Thymus (tissue), 11 donors: ENCODE measurements around the gene WAS. TPM values are rescaled to one million over a fixed set of nuclear protein-coding genes. Genes with fewer than 3 reads are reported as not detected.

Experiments
- DNase-seq, 9 donors: peaks; one replicate each; pipeline ENCODE4 v3.0.0-alpha.2; 2013; ENCODE audit warnings: low spot score in 9 of 9, low read depth in 6 of 9, missing footprints in 1 of 9
- H3K27ac ChIP-seq, 2 donors: one replicate each; pipeline ENCODE4 v1.5.1; 2013; ENCODE audit warnings: control low read depth in 1 of 2, low read depth in 1 of 2, low read length in 1 of 2, mild to moderate bottlenecking in 1 of 2, moderate library complexity in 1 of 2
- H3K27me3 ChIP-seq, 2 donors: one replicate each; pipeline ENCODE4 v1.5.1; 2013; ENCODE audit warnings: low read length in 1 of 2; ENCODE audit not compliant: control insufficient read depth in 2 of 2, insufficient read depth in 1 of 2
- H3K36me3 ChIP-seq, 2 donors: one replicate each; pipeline ENCODE4 v1.5.1; 2013; ENCODE audit warnings: low read length in 1 of 2, mild to moderate bottlenecking in 1 of 2, moderate library complexity in 1 of 2; ENCODE audit not compliant: control insufficient read depth in 2 of 2, insufficient read depth in 2 of 2
- H3K4me1 ChIP-seq, 2 donors: one replicate each; pipeline ENCODE4 v1.5.1; 2013; ENCODE audit warnings: low read length in 2 of 2; ENCODE audit not compliant: control insufficient read depth in 2 of 2, insufficient read depth in 2 of 2
- H3K4me3 ChIP-seq, 2 donors: one replicate each; pipeline ENCODE4 v1.5.1; 2013; ENCODE audit warnings: low read length in 2 of 2, control low read depth in 1 of 2, mild to moderate bottlenecking in 1 of 2
- H3K9me3 ChIP-seq, 2 donors: one replicate each; pipeline ENCODE4 v1.5.1; 2013; ENCODE audit warnings: low read length in 1 of 2, mild to moderate bottlenecking in 1 of 2; ENCODE audit not compliant: control insufficient read depth in 2 of 2, insufficient read depth in 1 of 2
- WGBS: extraction: QIAGEN DNeasy Blood & Tissue Kit; methylation state at CpG from one replicate; pipeline ENCODE4 v1.1.7; 2013; 5-methylcytosine and 5-hydroxymethylcytosine counted together
- polyA plus RNA-seq: library from polyadenylated mRNA; stranded (reverse); fragments of 200-250 nt; gene quantifications from one replicate; pipeline ENCODE4 v1.2.3, GENCODE V29; 2013
- total RNA-seq: library from RNA; stranded (reverse); fragments of 120-200 nt; gene quantifications from one replicate; pipeline ENCODE4 v1.2.4, GENCODE V29; 2013
- donor health status: healthy.

WAS gene
- total and polyA plus RNA-seq, 2 donors: 34.7 to 40.1 TPM

GRCh38 chrX:48711929-48712505 lies 28.4 kb downstream of the WAS start:
- Histone ChIP-seq H3K9me3 (no peaks in the 10 kb centered on the region), H3K27ac (no peak overlapping the region), H3K4me3 (no peak overlapping the region), H3K36me3 (peaks cover 6 to 16% of the 10 kb centered on the region in 2 donors), H3K27me3 (no peaks in the 10 kb centered on the region), H3K4me1 (peaks cover 5 to 34% of the 10 kb centered on the region in 2 donors)
- WGBS: 97% methylated on average over 7 of the region's 7 CpGs
- DNase-seq: no peak

GRCh38 chrX:48713847-48714246 lies 30.2 kb downstream of the WAS start:
- WGBS: 80% methylated on average over 2 of the region's 2 CpGs
- H3K27me3 ChIP-seq: no peaks in the 10 kb centered on the region
- no peak overlapping the region for H3K4me3 ChIP-seq
- no peaks in the 10 kb centered on the region for H3K9me3 ChIP-seq
- DNase-seq: peak in 1 of 9 donors; percentile 47
- peaks cover 5 to 34% of the 10 kb centered on the region in 2 donors for H3K4me1 ChIP-seq
- H3K27ac ChIP-seq: peak overlapping the region in 1 of 2 donors; percentile 52
- H3K36me3 ChIP-seq: no peaks in the 10 kb centered on the region

GRCh38 chrX:48714573-48714972 lies 31.0 kb downstream of the WAS start:
- no peaks in the 10 kb centered on the region for H3K36me3 ChIP-seq
- H3K27ac ChIP-seq: no peak overlapping the region
- 71% methylated on average over 5 of the region's 5 CpGs for WGBS
- H3K4me3 ChIP-seq: no peak overlapping the region
- DNase-seq: no peak
- no peaks in the 10 kb centered on the region for H3K27me3 ChIP-seq
- H3K4me1 ChIP-seq: peaks cover 5 to 34% of the 10 kb centered on the region in 2 donors
- no peaks in the 10 kb centered on the region for H3K9me3 ChIP-seq

- Histone ChIP-seq H3K27ac (peak overlapping the region in 1 of 2 donors; percentile 18), H3K27me3 (no peaks in the 10 kb centered on the region), H3K4me3 (no peak overlapping the region), H3K36me3 (no peaks in the 10 kb centered on the region), H3K9me3 (no peaks in the 10 kb centered on the region), H3K4me1 (peaks cover 5 to 34% of the 10 kb centered on the region in 2 donors)
- DNase-seq: no peak
- WGBS: 89% methylated on average over 2 of the region's 2 CpGs
These were observed 31.5 kb downstream of the WAS start for GRCh38 chrX:48715072-48715471.

- H3K9me3 ChIP-seq: no peaks in the 10 kb centered on the region
- no peak overlapping the region for H3K4me3 ChIP-seq
- no peaks in the 10 kb centered on the region for H3K27me3 ChIP-seq
- no peaks in the 10 kb centered on the region for H3K36me3 ChIP-seq
- WGBS: 63% methylated on average over 4 of the region's 4 CpGs
- no peak for DNase-seq
- H3K4me1 ChIP-seq: peaks cover 5 to 37% of the 10 kb centered on the region in 2 donors
- no peak overlapping the region for H3K27ac ChIP-seq
These were observed 32.4 kb downstream of the WAS start for GRCh38 chrX:48715876-48716502.

GRCh38 chrX:48719958-48720357 lies 36.4 kb downstream of the WAS start:
- 68% methylated on average over 2 of the region's 2 CpGs for WGBS
- H3K4me1 ChIP-seq: peaks cover 0 to 12% of the 10 kb centered on the region in 2 donors

GRCh38 chrX:48720577-48721250 lies 37.1 kb downstream of the WAS start:
- no peak for DNase-seq
- H3K36me3 ChIP-seq: no peaks in the 10 kb centered on the region
- no peak overlapping the region for H3K4me3 ChIP-seq
- H3K4me1 ChIP-seq: peaks cover 0 to 7% of the 10 kb centered on the region in 2 donors
- no peaks in the 10 kb centered on the region for H3K27me3 ChIP-seq
- WGBS: 80% methylated on average over 4 of the region's 4 CpGs
- no peaks in the 10 kb centered on the region for H3K9me3 ChIP-seq
- no peak overlapping the region for H3K27ac ChIP-seq

More at GRCh38 chrX:48719958-48720357, 36.4 kb downstream of the WAS start:
- H3K9me3 ChIP-seq: no peaks in the 10 kb centered on the region
- DNase-seq: no peak
- H3K27ac ChIP-seq: no peak overlapping the region
- no peaks in the 10 kb centered on the region for H3K27me3 ChIP-seq
- H3K36me3 ChIP-seq: no peaks in the 10 kb centered on the region
- no peak overlapping the region for H3K4me3 ChIP-seq

- Histone ChIP-seq H3K4me1 (peaks cover 0 to 4% of the 10 kb centered on the region in 2 donors), H3K27me3 (no peaks in the 10 kb centered on the region), H3K9me3 (no peaks in the 10 kb centered on the region), H3K4me3 (no peak overlapping the region), H3K36me3 (no peaks in the 10 kb centered on the region), H3K27ac (no peak overlapping the region)
- no peak for DNase-seq
These were observed 38.3 kb downstream of the WAS start for GRCh38 chrX:48721916-48722315.

GRCh38 chrX:48726596-48726995 lies 43.0 kb downstream of the WAS start:
- no peaks in the 10 kb centered on the region for H3K4me1 ChIP-seq
- H3K4me3 ChIP-seq: no peak overlapping the region
- H3K27ac ChIP-seq: no peak overlapping the region
- DNase-seq: no peak
- WGBS: 67% methylated on average over 2 of the region's 2 CpGs
- H3K36me3 ChIP-seq: no peaks in the 10 kb centered on the region
- no peaks in the 10 kb centered on the region for H3K27me3 ChIP-seq
- H3K9me3 ChIP-seq: no peaks in the 10 kb centered on the region
